ENCODE measurements around the gene ILKAP. TPM values are rescaled to one million over a fixed set of nuclear protein-coding genes. Genes with fewer than 3 reads are reported as not detected.
"Not testable (repeated sequence)": the region's sequence is repeated elsewhere in the genome, so short reads cannot be mapped to it uniquely, and the experiment has no call there.

The ILKAP gene
- total and polyA plus RNA-seq, 8 donors: 30.6 to 57.3 (median 46.3) TPM

- Histone ChIP-seq H3K27me3 (no peaks in the 10 kb centered on the region), H3K4me3 (no peak overlapping the region), H3K36me3 (peaks cover 0 to 94% of the 10 kb centered on the region in 2 donors), H3K27ac (no peak overlapping the region), H3K4me1 (peaks cover 0 to 10% of the 10 kb centered on the region in 2 donors), H3K9me3 (no peaks in the 10 kb centered on the region)
- DNase-seq: no peak
- TF ChIP-seq CTCF (IDR thresholded peaks at IDR 0.05): no peak
- ATAC-seq: no peak
- intact Hi-C loops (cut with DNase I): no loop called here
Measured at GRCh38 chr2:238172439-238172838, 31.1 kb downstream of the ILKAP start.

GRCh38 chr2:238171575-238172187 is 31.8 kb downstream of the ILKAP start:
- no peak for ATAC-seq

GRCh38 chr2:238171072-238171431 is 32.4 kb downstream of the ILKAP start:
- Histone ChIP-seq H3K36me3 (peaks cover 0 to 92% of the 10 kb centered on the region in 2 donors), H3K4me1 (peaks cover 0 to 10% of the 10 kb centered on the region in 2 donors)
- intact Hi-C loops (cut with DNase I); ATAC-seq; H3K9me3 ChIP-seq; H3K27ac ChIP-seq; DNase-seq; H3K4me3 ChIP-seq; H3K27me3 ChIP-seq: not testable (repeated sequence)

More at GRCh38 chr2:238171575-238172187, 31.8 kb downstream of the ILKAP start:
- H3K4me1 ChIP-seq: peaks cover 0 to 10% of the 10 kb centered on the region in 2 donors
- no peak overlapping the region for H3K27ac ChIP-seq
- no peak overlapping the region for H3K4me3 ChIP-seq
- H3K9me3 ChIP-seq: no peaks in the 10 kb centered on the region
- no peak for DNase-seq
- H3K36me3 ChIP-seq: peaks cover 0 to 95% of the 10 kb centered on the region in 2 donors
- intact Hi-C loops (cut with DNase I): no loop called here
- no peak for TF ChIP-seq CTCF (IDR thresholded peaks at IDR 0.05)
- H3K27me3 ChIP-seq: no peaks in the 10 kb centered on the region

- intact Hi-C loops (cut with DNase I): no loop called here
- no peak for TF ChIP-seq CTCF (IDR thresholded peaks at IDR 0.05)
Measured at GRCh38 chr2:238170386-238171071, 33.0 kb downstream of the ILKAP start.

GRCh38 chr2:238169708-238170251 is 33.7 kb downstream of the ILKAP start:
- H3K27ac ChIP-seq: peak overlapping the region in 1 of 2 donors; percentile 43
- peaks cover 0 to 7% of the 10 kb centered on the region in 2 donors for H3K27me3 ChIP-seq
- peaks cover 0 to 81% of the 10 kb centered on the region in 2 donors for H3K36me3 ChIP-seq
- peaks cover 0 to 10% of the 10 kb centered on the region in 2 donors for H3K4me1 ChIP-seq
- peak; percentile 56 for ATAC-seq
- DNase-seq: peak in 1 of 4 donors; percentile 34
- no peak overlapping the region for H3K4me3 ChIP-seq
- no peak for TF ChIP-seq CTCF (IDR thresholded peaks at IDR 0.05)
- no peaks in the 10 kb centered on the region for H3K9me3 ChIP-seq
- intact Hi-C loops (cut with DNase I): no loop called here

More at GRCh38 chr2:238170386-238171071, 33.0 kb downstream of the ILKAP start:
- Histone ChIP-seq H3K4me3 (no peak overlapping the region), H3K27ac (peak overlapping the region in 1 of 2 donors; percentile 43), H3K9me3 (no peaks in the 10 kb centered on the region), H3K27me3 (no peaks in the 10 kb centered on the region), H3K36me3 (peaks cover 0 to 89% of the 10 kb centered on the region in 2 donors), H3K4me1 (peaks cover 0 to 10% of the 10 kb centered on the region in 2 donors)
- no peak for ATAC-seq
- no peak for DNase-seq
